H1 (cell line): ENCODE results near the gene APH1A. TPM values are rescaled to one million over a fixed set of nuclear protein-coding genes. Genes with fewer than 3 reads are reported as not detected.

Experiments
- CTCF ChIA-PET: fragments of 300-600 bp; sonication (Branson Sonifier 250); formaldehyde crosslinking; loops from one replicate; lab custom pipeline; 2021; ENCODE audit not compliant: partially characterized antibody; lab: Charles Lee
- POLR2A ChIA-PET: fragments of 300-600 bp; sonication (Branson Sonifier 250); formaldehyde crosslinking; loops from one replicate; lab custom pipeline; 2021; ENCODE audit warnings: inconsistent platforms; ENCODE audit not compliant: partially characterized antibody; lab: Charles Lee
- DNase-seq, 2 experiments: peaks; one replicate each; pipeline versions ENCODE4 v3.0.0 to v3.0.0-alpha.2; 2010 to 2022; ENCODE audit warnings: low spot score in 2 of 2, low read depth in 1 of 2, mixed read lengths in 1 of 2
- FAIRE-seq: peaks from 2 replicates; lab custom pipeline; 2011; peaks lifted over from hg19 to GRCh38; lab: Jason Lieb, UNC
- H2AFZ ChIP-seq: 2 replicates; pipeline ENCODE4 v1.8.1; 2012; ENCODE audit warnings: low read length, inconsistent platforms
- H2AK5ac ChIP-seq: 2 replicates; pipeline ENCODE4 v1.6.1; 2013; ENCODE audit warnings: low read depth, low read length
- H2BK120ac ChIP-seq: replicated peaks from 2 replicates; pipeline ENCODE3; 2013; ENCODE audit warnings: low read depth, low read length, inconsistent platforms
- H2BK12ac ChIP-seq: 2 replicates; pipeline ENCODE4 v1.6.1; 2013; ENCODE audit warnings: low read depth, low read length
- H2BK15ac ChIP-seq: 2 replicates; pipeline ENCODE4 v1.6.1; 2013; ENCODE audit warnings: low read length
- H2BK20ac ChIP-seq: 2 replicates; pipeline ENCODE4 v1.6.1; 2013; ENCODE audit warnings: low read length
- H2BK5ac ChIP-seq: 2 replicates; pipeline ENCODE4 v1.6.1; 2013; ENCODE audit warnings: low read depth, low read length
- H3K14ac ChIP-seq: 2 replicates; pipeline ENCODE4 v1.6.1; 2013; ENCODE audit warnings: inconsistent platforms; ENCODE audit not compliant: insufficient read length
- H3K18ac ChIP-seq: 2 replicates; pipeline ENCODE4 v1.6.1; 2013; ENCODE audit warnings: low read length; ENCODE audit errors: extremely low read depth
- H3K23ac ChIP-seq: 2 replicates; pipeline ENCODE4 v1.6.1; 2013; ENCODE audit warnings: inconsistent platforms; ENCODE audit not compliant: insufficient read length
- H3K23me2 ChIP-seq: 2 replicates; pipeline ENCODE4 v1.6.1; 2013; ENCODE audit warnings: low read depth, low read length
- H3K27ac ChIP-seq: 2 replicates; pipeline ENCODE4 v1.6.1; 2011; ENCODE audit warnings: low read depth, low read length, inconsistent platforms
- H3K27me3 ChIP-seq, 4 experiments: replicated peaks in 1 of 4; 1 replicate in 1 of 4; 2 replicates in 3 of 4; pipeline versions ENCODE4 v1.6.1 to v1.8.1; 2011 to 2013; ENCODE audit warnings: low read length in 3 of 4, mild to moderate bottlenecking in 3 of 4, inconsistent platforms in 2 of 4, mixed read lengths in 2 of 4, moderate library complexity in 1 of 4; ENCODE audit not compliant: control insufficient read depth in 3 of 4, insufficient read depth in 3 of 4; ENCODE audit errors: extremely low read depth in 1 of 4
- H3K36me3 ChIP-seq, 4 experiments: 2 replicates each; pipeline versions ENCODE4 v1.6.1 to v1.8.1; 2011 to 2013; ENCODE audit warnings: mild to moderate bottlenecking in 4 of 4, low read length in 3 of 4, moderate library complexity in 2 of 4, control low read depth in 1 of 4, inconsistent platforms in 1 of 4; ENCODE audit not compliant: insufficient read depth in 4 of 4, control insufficient read depth in 2 of 4
- H3K4ac ChIP-seq: replicated peaks from 2 replicates; pipeline ENCODE3; 2013; ENCODE audit warnings: low read length, low read depth, mixed read lengths, inconsistent platforms; ENCODE audit not compliant: insufficient read length
- H3K4me1 ChIP-seq, 4 experiments: replicated peaks in 1 of 4; 1 replicate in 1 of 4; 2 replicates in 3 of 4; pipeline versions ENCODE4 v1.6.1 to v1.8.1; 2011 to 2013; ENCODE audit warnings: low read length in 3 of 4, inconsistent platforms in 2 of 4, mixed read lengths in 1 of 4; ENCODE audit not compliant: insufficient read depth in 4 of 4, control insufficient read depth in 3 of 4
- H3K4me2 ChIP-seq, 2 experiments: 2 replicates each; pipeline versions ENCODE4 v1.6.1 to v1.8.1; 2011 to 2013; ENCODE audit warnings: low read depth in 2 of 2, low read length in 2 of 2, control low read depth in 1 of 2, inconsistent platforms in 1 of 2, mild to moderate bottlenecking in 1 of 2; ENCODE audit not compliant: insufficient read depth in 1 of 2
- H3K4me3 ChIP-seq, 4 experiments: fragments of 200-600, 300-600 bp in 1 of 4; sonication (generic), shearing (Covaris generic), sonication (Bioruptor Twin) in 1 of 4; 2 replicates each; pipeline versions ENCODE4 v1.5.1 to v1.8.1; 2011 to 2016; ENCODE audit warnings: low read length in 4 of 4, low read depth in 3 of 4, control low read depth in 2 of 4, inconsistent platforms in 2 of 4, mild to moderate bottlenecking in 2 of 4, mixed read lengths in 1 of 4, moderate library complexity in 1 of 4; ENCODE audit not compliant: insufficient read depth in 2 of 4; ENCODE audit errors: extremely low read depth in 1 of 4
- H3K56ac ChIP-seq: replicated peaks from 2 replicates; pipeline ENCODE3; 2013; ENCODE audit warnings: low read depth, mild to moderate bottlenecking, mixed read lengths, low read length, inconsistent platforms; ENCODE audit not compliant: insufficient read length
- H3K79me1 ChIP-seq: 2 replicates; pipeline ENCODE4 v1.6.1; 2013; ENCODE audit warnings: low read depth, low read length, control low read depth
- H3K79me2 ChIP-seq, 2 experiments: 2 replicates each; pipeline versions ENCODE4 v1.6.1 to v1.8.1; 2012 to 2013; ENCODE audit warnings: low read length in 2 of 2, mild to moderate bottlenecking in 2 of 2, inconsistent platforms in 1 of 2; ENCODE audit not compliant: insufficient read depth in 2 of 2, control insufficient read depth in 1 of 2
- H3K9ac ChIP-seq, 4 experiments: replicated peaks in 1 of 4; 1 replicate in 1 of 4; 2 replicates in 3 of 4; pipeline versions ENCODE4 v1.6.1 to v1.8.1; 2011 to 2013; ENCODE audit warnings: low read depth in 3 of 4, low read length in 3 of 4, control low read depth in 2 of 4, mild to moderate bottlenecking in 2 of 4, moderate library complexity in 2 of 4, inconsistent platforms in 1 of 4; ENCODE audit errors: extremely low read depth in 1 of 4
- H3K9me3 ChIP-seq, 2 experiments: 2 replicates each; pipeline versions ENCODE4 v1.6.1 to v1.8.1; 2012 to 2013; ENCODE audit warnings: mild to moderate bottlenecking in 2 of 2, moderate library complexity in 2 of 2, control low read depth in 1 of 2, inconsistent platforms in 1 of 2, low read depth in 1 of 2, low read length in 1 of 2, mixed read lengths in 1 of 2; ENCODE audit not compliant: insufficient read depth in 2 of 2
- H4K20me1 ChIP-seq, 2 experiments: replicated peaks in 1 of 2; 2 replicates each; pipeline versions ENCODE3 to v1.8.1; 2011 to 2013; ENCODE audit warnings: inconsistent platforms in 2 of 2, low read length in 2 of 2, mild to moderate bottlenecking in 1 of 2; ENCODE audit not compliant: insufficient read depth in 2 of 2, control insufficient read depth in 1 of 2
- H4K5ac ChIP-seq: 2 replicates; pipeline ENCODE4 v1.6.1; 2013; ENCODE audit warnings: low read length, low read depth, mixed read lengths, inconsistent platforms; ENCODE audit not compliant: insufficient read length
- H4K8ac ChIP-seq: 2 replicates; pipeline ENCODE4 v1.8.0; 2013; ENCODE audit warnings: mild to moderate bottlenecking, moderate library complexity, low read length, inconsistent platforms; ENCODE audit not compliant: insufficient read depth; ENCODE audit errors: extremely low read depth
- H4K91ac ChIP-seq: replicated peaks from 2 replicates; pipeline ENCODE3; 2013; ENCODE audit warnings: low read length, mixed read lengths, inconsistent platforms; ENCODE audit not compliant: insufficient read length
- ASH2L ChIP-seq: fragments of 200-600, 300-600 bp; sonication (generic); IDR thresholded peaks from one replicate; pipeline ENCODE4 v1.7.1; 2017; ENCODE audit warnings: low read length
- BACH1 ChIP-seq: IDR thresholded peaks from 2 replicates; pipeline ENCODE4 v1.6.1; 2012; ENCODE audit warnings: low read length, improper control_type of control experiment
- CEBPB ChIP-seq: IDR thresholded peaks from 2 replicates; pipeline ENCODE4 v1.6.1; 2012; ENCODE audit warnings: low read depth, low read length
- CHD1 ChIP-seq: IDR thresholded peaks from 2 replicates; pipeline ENCODE4 v1.6.1; 2012; ENCODE audit warnings: low read depth, low read length, improper control_type of control experiment
- CTCF ChIP-seq, 3 experiments: IDR thresholded peaks; 1 replicate in 2 of 3; 2 replicates in 1 of 3; pipeline versions ENCODE4 v1.5.1 to v1.6.1; 2011; ENCODE audit warnings: low read length in 3 of 3, mild to moderate bottlenecking in 3 of 3, inconsistent platforms in 2 of 3, low read depth in 1 of 3, moderate library complexity in 1 of 3; ENCODE audit not compliant: insufficient read depth in 1 of 3; ENCODE audit errors: control extremely low read depth in 1 of 3
- EZH2 ChIP-seq: fragments of 200-600 bp; sonication (generic); IDR thresholded peaks from 2 replicates; pipeline ENCODE4 v1.7.1; 2012; ENCODE audit warnings: low read depth, mild to moderate bottlenecking, moderate library complexity, low read length, inconsistent platforms; ENCODE audit not compliant: severe bottlenecking
- KDM1A ChIP-seq: fragments of 200-600, 300-600 bp; sonication (generic); IDR thresholded peaks from 2 replicates; pipeline ENCODE4 v1.7.1; 2016; ENCODE audit warnings: mild to moderate bottlenecking, low read length, borderline replicate concordance
- KDM5A ChIP-seq: fragments of 200-600 bp; IDR thresholded peaks from 2 replicates; pipeline ENCODE4 v1.7.1; 2012; ENCODE audit warnings: mild to moderate bottlenecking, low read length, inconsistent platforms, mixed read lengths
- MAX ChIP-seq: IDR thresholded peaks from 2 replicates; pipeline ENCODE4 v1.6.1; 2012; ENCODE audit warnings: inconsistent platforms
- NANOG ChIP-seq: IDR thresholded peaks from 2 replicates; pipeline ENCODE4 v1.6.1; 2011; ENCODE audit warnings: low read length, low read depth, mild to moderate bottlenecking, inconsistent platforms; ENCODE audit not compliant: insufficient read depth, poor library complexity, severe bottlenecking
- SIN3A ChIP-seq, 2 experiments: IDR thresholded peaks in 1 of 2; conservative IDR thresholded peaks in 1 of 2; 2 replicates each; pipeline ENCODE4 v1.6.1; 2011 to 2012; ENCODE audit warnings: low read length in 2 of 2, improper control_type of control experiment in 1 of 2, low read depth in 1 of 2, mild to moderate bottlenecking in 1 of 2
- TAF7 ChIP-seq: optimal IDR thresholded peaks from 2 replicates; pipeline ENCODE3; 2011; ENCODE audit warnings: low read depth, mild to moderate bottlenecking, inconsistent platforms, low read length, moderate library complexity, borderline replicate concordance
- polyA plus RNA-seq, 7 experiments: library from polyadenylated mRNA; depleted of rRNA in 3 of 7; stranded (reverse) in 5 of 7; unstranded in 2 of 7; fragments of >200 nt in 5 of 7; fragments of 200-250 nt in 2 of 7; gene quantifications; 1 replicate in 5 of 7; 2 replicates in 1 of 7; 4 replicates in 1 of 7; pipeline versions ENCODE4 v1.2.1 to v1.2.3, GENCODE V29; 2011 to 2013; ENCODE audit warnings: missing spikeins in 2 of 7, mixed read lengths in 2 of 7
- total RNA-seq: library from RNA; stranded (reverse); fragmentation: NEBNext Ultra II Directional; extraction: Animal tissue kit (Norgen Biotek cat#: 25700); gene quantifications from 2 replicates; pipeline ENCODE4 v1.2.1, GENCODE V29; 2021

APH1A gene
- total and polyA plus RNA-seq, 2 of the 8 experiments (the other 6 are each of a cell fraction or from before 2014, with no cell fraction given): 111 to 183 TPM

GRCh38 chr1:150227228-150227627 is 41.6 kb downstream of the APH1A start:
- no peak for FAIRE-seq
- H3K4me1 ChIP-seq: no peaks in the 10 kb centered on the region
- TF ChIP-seq EZH2: no peak
- TF ChIP-seq MAX: no peak
- TF ChIP-seq CHD1: no peak
- no peak for TF ChIP-seq NANOG
- TF ChIP-seq BACH1: no peak
- TF ChIP-seq CTCF (IDR thresholded peaks at IDR 0.05; ENCODE audit: control extremely low read depth in 1 of 3, insufficient read depth in 1 of 3, low read depth in 1 of 3, low read length in 3 of 3): no peak
- no peak for TF ChIP-seq TAF7
- no peak for TF ChIP-seq SIN3A (conservative IDR thresholded peaks at IDR 0.05 in 1 of 2, IDR thresholded peaks at IDR 0.05 in 1 of 2; ENCODE audit: low read depth in 1 of 2, low read length in 2 of 2)
- no peak for TF ChIP-seq KDM5A
- no peak for TF ChIP-seq CEBPB
- no peak for TF ChIP-seq KDM1A
- no peak for TF ChIP-seq ASH2L

More at GRCh38 chr1:150227228-150227627, 41.6 kb downstream of the APH1A start:
- H3K27me3 ChIP-seq: no peaks in the 10 kb centered on the region
- H3K18ac ChIP-seq: no peak overlapping the region
- no peaks in the 10 kb centered on the region for H3K23me2 ChIP-seq
- H3K4me3 ChIP-seq: no peak overlapping the region
- H3K56ac ChIP-seq: no peak overlapping the region
- H3K4ac ChIP-seq: no peak overlapping the region
- H3K9me3 ChIP-seq: no peaks in the 10 kb centered on the region
- H3K14ac ChIP-seq: no peak overlapping the region
- no peak overlapping the region for H2BK12ac ChIP-seq
- no peak overlapping the region for H3K27ac ChIP-seq
- no peak overlapping the region for H3K9ac ChIP-seq
- ChIA-PET CTCF (no interaction called here), POLR2A (interaction anchor here (1.4 kb wide), 1 partner anchor 8 kb away, joined by 3 read pairs; no protein-coding TSS in a partner anchor)
- no peak overlapping the region for H2AK5ac ChIP-seq
- H4K20me1 ChIP-seq: peaks cover 2 to 4% of the 10 kb centered on the region in 2 experiments
- H3K79me1 ChIP-seq: no peaks in the 10 kb centered on the region
- H3K79me2 ChIP-seq: peaks cover 0 to 25% of the 10 kb centered on the region in 2 experiments; a peak in 2 of 4 replicates
- no peak overlapping the region for H2BK20ac ChIP-seq
- H3K4me2 ChIP-seq: no peak overlapping the region
- no peak overlapping the region for H2BK120ac ChIP-seq
- H4K5ac ChIP-seq: no peak overlapping the region
- peaks cover 14 to 65% (median 48%) of the 10 kb centered on the region in 4 experiments for H3K36me3 ChIP-seq
- no peak overlapping the region for H2BK5ac ChIP-seq
- H2AFZ ChIP-seq: no peak overlapping the region
- H3K23ac ChIP-seq: no peak overlapping the region
- DNase-seq: no peak
- no peak overlapping the region for H4K8ac ChIP-seq
- H4K91ac ChIP-seq: no peak overlapping the region
- no peak overlapping the region for H2BK15ac ChIP-seq
